ENCODE data around the gene PEX12.

DNA sequence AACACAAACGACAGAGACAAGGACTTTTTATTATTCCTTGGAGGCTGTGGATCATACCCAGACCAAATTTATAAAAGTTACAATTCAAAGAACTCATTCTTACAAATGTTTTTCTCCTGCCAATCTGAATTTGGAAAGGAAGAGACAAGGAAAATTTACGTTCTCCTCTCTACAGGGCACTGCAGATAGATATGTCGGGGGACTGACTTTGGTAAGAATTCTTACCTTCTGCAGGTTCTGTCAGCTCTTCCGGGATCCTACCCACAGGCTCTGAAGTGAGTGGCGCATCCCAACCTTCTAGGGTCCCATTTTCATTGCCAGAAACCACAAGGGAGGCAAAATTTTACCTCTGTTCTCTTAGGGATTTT, 38.7 kb downstream of the PEX12 start:
- TF ChIP-seq, protein P1, sequence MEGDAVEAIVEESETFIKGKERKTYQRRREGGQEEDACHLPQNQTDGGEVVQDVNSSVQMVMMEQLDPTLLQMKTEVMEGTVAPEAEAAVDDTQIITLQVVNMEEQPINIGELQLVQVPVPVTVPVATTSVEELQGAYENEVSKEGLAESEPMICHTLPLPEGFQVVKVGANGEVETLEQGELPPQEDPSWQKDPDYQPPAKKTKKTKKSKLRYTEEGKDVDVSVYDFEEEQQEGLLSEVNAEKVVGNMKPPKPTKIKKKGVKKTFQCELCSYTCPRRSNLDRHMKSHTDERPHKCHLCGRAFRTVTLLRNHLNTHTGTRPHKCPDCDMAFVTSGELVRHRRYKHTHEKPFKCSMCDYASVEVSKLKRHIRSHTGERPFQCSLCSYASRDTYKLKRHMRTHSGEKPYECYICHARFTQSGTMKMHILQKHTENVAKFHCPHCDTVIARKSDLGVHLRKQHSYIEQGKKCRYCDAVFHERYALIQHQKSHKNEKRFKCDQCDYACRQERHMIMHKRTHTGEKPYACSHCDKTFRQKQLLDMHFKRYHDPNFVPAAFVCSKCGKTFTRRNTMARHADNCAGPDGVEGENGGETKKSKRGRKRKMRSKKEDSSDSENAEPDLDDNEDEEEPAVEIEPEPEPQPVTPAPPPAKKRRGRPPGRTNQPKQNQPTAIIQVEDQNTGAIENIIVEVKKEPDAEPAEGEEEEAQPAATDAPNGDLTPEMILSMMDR (optimal IDR thresholded peaks at IDR 0.05 in 1 of 3, IDR thresholded peaks at IDR 0.05 in 1 of 3, conservative IDR thresholded peaks at IDR 0.05 in 1 of 3; ENCODE audit: extremely low read depth in 1 of 3, insufficient read depth in 2 of 3, low read length in 3 of 3), result no peak
- TF ChIP-seq EZH2 (IDR thresholded peaks at IDR 0.05; ENCODE audit: low read length), result no peak
